KBM-7 (cell line): ENCODE measurements around the gene SLC6A9.

Source experiments
- DNase-seq: peaks from one replicate; pipeline ENCODE4 v3.0.0-alpha.2; 2015
- in situ Hi-C: fragments of 300-500 bp; cut with MboI; formaldehyde crosslinking; loops from 2 replicates; pipeline ENCODE4 v1.14.3; 2020; ENCODE audit warnings: low sequenced_read_pairs, low pct_unique_long_range_greater_than_20kb, mixed read lengths

The SLC6A9 gene

DNA sequence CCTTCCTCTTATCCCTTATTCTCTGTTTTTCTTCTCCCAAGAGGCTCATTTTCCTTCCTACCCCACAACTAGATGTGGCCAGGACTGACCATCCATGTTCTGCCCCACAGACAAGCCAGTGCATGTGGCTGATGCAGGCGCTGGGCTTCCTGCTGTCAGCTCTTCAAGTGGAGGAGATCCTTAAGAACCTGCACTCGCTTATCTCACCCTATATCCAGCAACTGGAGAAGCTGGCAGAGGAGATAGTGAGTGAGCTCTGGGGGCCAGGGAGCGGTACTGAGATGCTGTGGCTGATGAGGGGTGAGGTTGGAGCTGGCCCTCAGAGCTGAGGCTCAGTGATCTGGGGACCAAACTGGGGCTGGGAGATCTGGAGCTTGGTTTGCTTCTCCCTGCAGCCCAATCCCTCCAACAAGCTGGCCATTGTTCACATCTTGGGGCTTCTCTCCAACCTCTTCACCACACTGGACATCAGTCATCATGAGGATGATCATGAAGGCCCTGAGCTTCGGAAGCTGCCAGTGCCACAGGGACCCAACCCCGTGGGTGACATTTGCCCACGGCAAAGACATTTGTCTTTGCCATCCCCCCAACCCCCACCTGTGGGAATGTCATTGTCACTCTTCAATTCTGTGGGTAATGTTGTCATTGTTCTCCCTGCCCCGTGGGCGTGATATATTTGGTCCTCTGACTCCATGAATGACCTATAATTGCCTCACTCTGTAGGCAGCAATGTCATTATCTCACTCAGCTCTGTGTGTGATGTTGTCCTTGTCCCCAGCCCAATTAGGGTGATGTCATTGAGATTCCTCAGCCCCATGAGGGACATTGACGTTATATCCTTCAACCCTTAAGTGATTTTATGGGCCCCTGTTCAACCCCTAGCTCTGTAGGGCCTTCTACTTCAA is 72.7 kb downstream of the SLC6A9 start:
- in situ Hi-C loops = no loop called here
- DNase-seq = no peak

GRCh38 chr1:43957407-43958040 is 73.7 kb downstream of the SLC6A9 start:
- no peak for DNase-seq
- in situ Hi-C loops = no loop called here

- in situ Hi-C loops = no loop called here
- DNase-seq = no peak
Measured at GRCh38 chr1:43956234-43956633, 75.0 kb downstream of the SLC6A9 start.

DNA sequence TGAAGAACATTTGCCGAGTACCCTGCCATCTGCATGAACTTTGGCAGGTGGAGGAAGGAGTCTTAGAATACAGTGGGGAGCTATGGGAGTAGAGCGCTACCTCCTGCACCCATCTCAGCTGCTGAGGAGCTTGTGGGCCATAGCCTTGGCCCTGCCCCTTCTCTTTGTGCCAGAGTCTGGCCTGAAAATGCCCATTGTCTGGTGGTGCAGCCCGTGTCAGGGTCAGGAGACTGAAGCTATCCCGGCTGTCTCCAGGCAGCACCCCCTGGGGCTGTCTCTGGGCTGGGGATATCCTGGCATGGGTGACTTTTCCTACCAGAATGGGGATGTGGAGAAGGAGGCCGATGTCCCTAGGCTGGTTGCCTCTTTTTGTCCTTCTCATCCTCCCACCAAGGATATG is 77.2 kb downstream of the SLC6A9 start:
- in situ Hi-C loops = no loop called here
- DNase-seq = no peak

- in situ Hi-C loops = no loop called here
- DNase-seq = no peak
Measured at GRCh38 chr1:43953361-43953760, 77.9 kb downstream of the SLC6A9 start.

- in situ Hi-C loops = no loop called here
- DNase-seq = no peak
Measured at GRCh38 chr1:43952731-43953346, 78.4 kb downstream of the SLC6A9 start.

GRCh38 chr1:43951021-43951985 is 80.0 kb downstream of the SLC6A9 start:
- no peak for DNase-seq
- in situ Hi-C loops = no loop called here

DNA sequence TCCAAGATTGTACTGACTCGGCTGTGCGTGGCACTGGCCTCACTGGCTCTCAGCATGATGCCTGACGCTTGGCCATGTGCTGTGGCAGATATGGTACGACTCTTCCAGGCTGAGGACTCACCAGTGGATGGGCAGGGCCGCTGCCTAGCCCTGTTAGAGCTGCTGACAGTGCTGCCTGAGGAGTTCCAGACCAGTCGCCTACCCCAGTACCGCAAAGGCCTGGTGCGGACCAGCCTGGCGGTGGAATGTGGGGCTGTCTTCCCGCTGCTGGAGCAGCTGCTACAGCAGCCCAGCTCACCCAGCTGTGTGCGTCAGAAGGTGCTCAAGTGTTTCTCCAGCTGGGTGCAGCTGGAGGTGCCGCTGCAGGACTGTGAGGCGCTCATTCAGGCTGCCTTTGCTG is 81.6 kb downstream of the SLC6A9 start:
- in situ Hi-C loops = no loop called here
- no peak for DNase-seq

GRCh38 chr1:43947874-43948437 is 83.3 kb downstream of the SLC6A9 start:
- DNase-seq = peak; percentile 7
- in situ Hi-C loops = no loop called here

DNA sequence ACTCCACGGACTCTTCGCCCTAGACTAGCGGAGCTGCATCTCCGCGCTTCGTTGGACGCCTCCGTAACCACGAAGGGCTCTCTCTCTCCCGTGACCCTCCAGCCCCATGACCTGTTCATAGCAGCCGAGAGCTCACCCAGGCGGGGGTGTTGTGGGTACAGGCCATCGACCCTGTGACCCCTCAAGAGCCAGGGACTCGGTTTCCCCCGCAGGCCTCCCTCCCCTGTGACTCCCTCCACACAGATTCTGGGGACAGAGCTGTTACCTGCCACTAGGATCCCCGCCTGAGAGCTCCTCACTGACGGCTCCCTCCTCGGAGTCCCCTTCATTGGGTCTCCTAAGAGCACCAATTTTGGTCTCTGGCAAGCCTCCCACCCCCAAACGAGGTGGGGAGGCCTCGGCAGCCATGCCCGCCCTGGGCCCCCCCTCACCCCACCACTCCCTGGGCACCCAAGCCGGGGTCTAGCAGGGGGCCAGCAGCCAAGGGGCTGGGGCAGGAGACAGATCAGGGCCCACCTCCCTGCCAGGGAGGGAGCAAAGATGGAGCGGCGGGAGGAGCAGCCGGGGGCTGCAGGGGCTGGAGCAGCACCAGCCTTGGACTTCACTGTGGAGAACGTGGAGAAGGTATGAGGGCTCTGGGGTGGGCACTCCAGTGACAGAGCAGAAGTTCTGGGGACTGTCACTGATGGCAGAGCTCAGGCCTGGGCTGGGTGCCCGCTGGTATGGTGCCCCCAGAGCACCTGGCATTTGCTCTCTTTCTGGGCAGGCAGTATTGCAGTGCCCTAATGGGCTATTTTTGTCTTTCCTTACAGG is 84.0 kb downstream of the SLC6A9 start:
- no peak for DNase-seq
- in situ Hi-C loops = no loop called here
